ENCODE measurements around the gene CACNG8.
A peak's percentile ranks its signal among the peaks of the same experiment; 100 is the strongest.

The CACNG8 gene

GRCh38 chr19:53992211-53992610, 29.5 kb downstream of the CACNG8 start:
- peaks cover 46% of the 10 kb centered on the region for H3K27me3 Mint-ChIP-seq (ENCODE audit: low read depth, poor library complexity)
- H3K27ac Mint-ChIP-seq, result no peak overlapping the region
- H3K4me3 Mint-ChIP-seq, result peak overlapping the region; percentile 75

GRCh38 chr19:53992815-53993214, 30.1 kb downstream of the CACNG8 start:
- DNase-seq, result no peak
- peaks cover 23% of the 10 kb centered on the region for H3K4me1 Mint-ChIP-seq
- H3K9me3 Mint-ChIP-seq, result no peaks in the 10 kb centered on the region
- H3K36me3 Mint-ChIP-seq (ENCODE audit: low read depth), result no peaks in the 10 kb centered on the region
- peaks cover 52% of the 10 kb centered on the region for H3K27me3 Mint-ChIP-seq (ENCODE audit: low read depth, poor library complexity)
- H3K27ac Mint-ChIP-seq, result no peak overlapping the region
- no peak for TF ChIP-seq CTCF (IDR thresholded peaks at IDR 0.05)
- H3K4me3 Mint-ChIP-seq, result no peak overlapping the region

More at GRCh38 chr19:53992211-53992610, 29.5 kb downstream of the CACNG8 start:
- Mint-ChIP-seq H3K9me3 (no peaks in the 10 kb centered on the region), H3K4me1 (peaks cover 23% of the 10 kb centered on the region), H3K36me3 (ENCODE audit: low read depth) (no peaks in the 10 kb centered on the region)
- TF ChIP-seq CTCF (IDR thresholded peaks at IDR 0.05), result no peak
- DNase-seq, result no peak

GRCh38 chr19:53993448-53993847, 30.7 kb downstream of the CACNG8 start:
- no peak for TF ChIP-seq CTCF (IDR thresholded peaks at IDR 0.05)
- DNase-seq, result no peak
- Mint-ChIP-seq H3K27me3 (ENCODE audit: low read depth, poor library complexity) (peaks cover 58% of the 10 kb centered on the region), H3K4me3 (no peak overlapping the region), H3K4me1 (peaks cover 23% of the 10 kb centered on the region), H3K9me3 (no peaks in the 10 kb centered on the region), H3K27ac (no peak overlapping the region), H3K36me3 (ENCODE audit: low read depth) (no peaks in the 10 kb centered on the region)

GRCh38 chr19:53994811-53995210, 32.1 kb downstream of the CACNG8 start:
- DNase-seq, result no peak
- no peak overlapping the region for H3K27ac Mint-ChIP-seq
- no peaks in the 10 kb centered on the region for H3K36me3 Mint-ChIP-seq (ENCODE audit: low read depth)
- H3K4me1 Mint-ChIP-seq, result peaks cover 14% of the 10 kb centered on the region
- no peaks in the 10 kb centered on the region for H3K9me3 Mint-ChIP-seq
- H3K4me3 Mint-ChIP-seq, result no peak overlapping the region
- H3K27me3 Mint-ChIP-seq (ENCODE audit: low read depth, poor library complexity), result peaks cover 64% of the 10 kb centered on the region
- no peak for TF ChIP-seq CTCF (IDR thresholded peaks at IDR 0.05)

- TF ChIP-seq CTCF (IDR thresholded peaks at IDR 0.05), result no peak
- DNase-seq, result no peak
- H3K4me1 Mint-ChIP-seq, result peaks cover 15% of the 10 kb centered on the region
- no peak overlapping the region for H3K27ac Mint-ChIP-seq
- H3K9me3 Mint-ChIP-seq, result no peaks in the 10 kb centered on the region
- H3K27me3 Mint-ChIP-seq (ENCODE audit: low read depth, poor library complexity), result peaks cover 84% of the 10 kb centered on the region
- no peak overlapping the region for H3K4me3 Mint-ChIP-seq
- H3K36me3 Mint-ChIP-seq (ENCODE audit: low read depth), result no peaks in the 10 kb centered on the region
These were observed 35.5 kb downstream of the CACNG8 start for GRCh38 chr19:53998223-53998622.

- no peak for TF ChIP-seq CTCF (IDR thresholded peaks at IDR 0.05)
- Mint-ChIP-seq H3K27ac (no peak overlapping the region), H3K4me1 (peaks cover 9% of the 10 kb centered on the region), H3K4me3 (no peak overlapping the region), H3K27me3 (ENCODE audit: low read depth, poor library complexity) (peaks cover 79% of the 10 kb centered on the region), H3K36me3 (ENCODE audit: low read depth) (no peaks in the 10 kb centered on the region), H3K9me3 (no peaks in the 10 kb centered on the region)
- no peak for DNase-seq
These were observed 37.0 kb downstream of the CACNG8 start for GRCh38 chr19:53999694-54000093.

Data from nephron progenitor cell (in vitro differentiated cells).